Measurements from ENCODE around the gene NDUFAF2.

GRCh38 chr5:61123145-61123544, 178.1 kb downstream of the NDUFAF2 start:
- no peak for TF ChIP-seq CTCF (IDR thresholded peaks at IDR 0.05; ENCODE audit: borderline replicate concordance, extremely low read depth, low read length, poor library complexity, severe bottlenecking)
- TF ChIP-seq EZH2 (IDR thresholded peaks at IDR 0.05; ENCODE audit: borderline replicate concordance, low read depth, low read length, severe bottlenecking) = no peak
